Neural cell (in vitro differentiated cells): ENCODE measurements around the gene RNU6-1.

Experiments used
- CTCF ChIP-seq: fragments of 450-650 bp; IDR thresholded peaks from 2 replicates; pipeline ENCODE4 v1.5.1; 2014; ENCODE audit warnings: antibody characterized with exemption, mild to moderate bottlenecking, moderate library complexity; ENCODE audit not compliant: poor library complexity, severe bottlenecking
- EP300 ChIP-seq: fragments of 450-650 bp; conservative IDR thresholded peaks from 2 replicates; pipeline ENCODE4 v1.6.1; 2014; ENCODE audit warnings: antibody characterized with exemption, mild to moderate bottlenecking, moderate library complexity; ENCODE audit not compliant: poor library complexity, severe bottlenecking
- EZH2 ChIP-seq: fragments of 200-600, 300-800 bp; shearing (Covaris generic), sonication (generic); IDR thresholded peaks from 2 replicates; pipeline ENCODE4 v1.6.1; 2014; ENCODE audit warnings: antibody characterized with exemption, low read length, borderline replicate concordance, mild to moderate bottlenecking; ENCODE audit not compliant: insufficient read depth, poor library complexity, severe bottlenecking
- MXI1 ChIP-seq: fragments of 450-650 bp; conservative IDR thresholded peaks from 2 replicates; pipeline ENCODE4 v1.6.1; 2014; ENCODE audit warnings: antibody characterized with exemption, mild to moderate bottlenecking; ENCODE audit not compliant: poor library complexity, severe bottlenecking
- POLR2AphosphoS5 ChIP-seq: IDR thresholded peaks from 2 replicates; pipeline ENCODE4 v1.6.1; 2012
- RAD21 ChIP-seq: fragments of 450-650 bp; conservative IDR thresholded peaks from 2 replicates; pipeline ENCODE4 v1.6.1; 2014; ENCODE audit warnings: antibody characterized with exemption, mild to moderate bottlenecking, moderate library complexity
- TAF1 ChIP-seq: IDR thresholded peaks from 2 replicates; pipeline ENCODE4 v1.6.1; 2012; ENCODE audit warnings: low read depth
- TF ChIP-seq, protein P1 (sequence below): IDR thresholded peaks from 2 replicates; pipeline ENCODE4 v1.6.1; 2012; ENCODE audit warnings: borderline replicate concordance

DNA sequence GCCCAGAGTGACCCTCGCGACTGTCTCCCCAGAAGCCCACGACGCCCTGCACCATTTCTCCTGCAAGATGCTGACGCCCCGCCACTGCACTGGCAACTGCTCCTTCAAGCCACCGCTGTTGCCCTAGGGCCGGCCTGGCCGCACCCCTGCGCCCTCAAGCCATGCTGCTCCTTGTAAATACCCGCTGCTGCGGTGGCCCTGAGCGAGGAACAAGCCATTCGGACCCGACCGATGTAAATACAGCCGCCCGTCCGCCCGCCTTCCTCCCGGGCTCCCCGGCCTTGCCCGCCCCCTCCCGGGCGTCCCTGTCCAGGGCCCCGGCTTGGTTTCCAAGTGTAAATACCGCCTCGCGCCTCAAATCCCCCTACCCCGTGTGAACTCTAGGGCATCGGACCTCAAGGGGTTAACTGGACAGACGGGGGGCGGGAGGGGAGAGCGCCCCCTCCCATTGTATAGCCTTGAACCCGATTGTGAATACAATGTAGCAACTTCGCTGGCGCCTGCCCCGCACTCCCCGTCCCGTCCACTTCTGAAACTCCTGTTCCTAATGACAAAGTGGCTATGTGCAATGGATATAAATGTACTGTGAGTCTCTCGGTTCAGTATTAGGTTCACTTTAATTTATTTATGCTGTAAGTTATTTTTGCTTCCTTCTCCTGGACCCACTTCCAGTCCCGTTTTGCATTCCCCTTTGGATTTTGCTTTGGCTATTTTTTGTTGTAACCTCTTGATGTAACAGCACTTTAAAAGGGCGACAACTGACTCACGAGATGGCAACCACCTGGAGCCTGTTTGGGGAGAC is 5.9 kb downstream of the RNU6-1 start:
- TF ChIP-seq CTCF, result peak; percentile 41
- peak; percentile 89 for TF ChIP-seq EZH2
- TF ChIP-seq POLR2AphosphoS5, result no peak
- TF ChIP-seq EP300, result no peak
- TF ChIP-seq, protein P1, sequence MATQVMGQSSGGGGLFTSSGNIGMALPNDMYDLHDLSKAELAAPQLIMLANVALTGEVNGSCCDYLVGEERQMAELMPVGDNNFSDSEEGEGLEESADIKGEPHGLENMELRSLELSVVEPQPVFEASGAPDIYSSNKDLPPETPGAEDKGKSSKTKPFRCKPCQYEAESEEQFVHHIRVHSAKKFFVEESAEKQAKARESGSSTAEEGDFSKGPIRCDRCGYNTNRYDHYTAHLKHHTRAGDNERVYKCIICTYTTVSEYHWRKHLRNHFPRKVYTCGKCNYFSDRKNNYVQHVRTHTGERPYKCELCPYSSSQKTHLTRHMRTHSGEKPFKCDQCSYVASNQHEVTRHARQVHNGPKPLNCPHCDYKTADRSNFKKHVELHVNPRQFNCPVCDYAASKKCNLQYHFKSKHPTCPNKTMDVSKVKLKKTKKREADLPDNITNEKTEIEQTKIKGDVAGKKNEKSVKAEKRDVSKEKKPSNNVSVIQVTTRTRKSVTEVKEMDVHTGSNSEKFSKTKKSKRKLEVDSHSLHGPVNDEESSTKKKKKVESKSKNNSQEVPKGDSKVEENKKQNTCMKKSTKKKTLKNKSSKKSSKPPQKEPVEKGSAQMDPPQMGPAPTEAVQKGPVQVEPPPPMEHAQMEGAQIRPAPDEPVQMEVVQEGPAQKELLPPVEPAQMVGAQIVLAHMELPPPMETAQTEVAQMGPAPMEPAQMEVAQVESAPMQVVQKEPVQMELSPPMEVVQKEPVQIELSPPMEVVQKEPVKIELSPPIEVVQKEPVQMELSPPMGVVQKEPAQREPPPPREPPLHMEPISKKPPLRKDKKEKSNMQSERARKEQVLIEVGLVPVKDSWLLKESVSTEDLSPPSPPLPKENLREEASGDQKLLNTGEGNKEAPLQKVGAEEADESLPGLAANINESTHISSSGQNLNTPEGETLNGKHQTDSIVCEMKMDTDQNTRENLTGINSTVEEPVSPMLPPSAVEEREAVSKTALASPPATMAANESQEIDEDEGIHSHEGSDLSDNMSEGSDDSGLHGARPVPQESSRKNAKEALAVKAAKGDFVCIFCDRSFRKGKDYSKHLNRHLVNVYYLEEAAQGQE, result no peak
- no peak for TF ChIP-seq TAF1
- TF ChIP-seq MXI1, result no peak
- peak; percentile 43 for TF ChIP-seq RAD21
